Keratinocyte (primary cell): ENCODE data around the gene GADD45G. TPM values are rescaled to one million over a fixed set of nuclear protein-coding genes. Genes with fewer than 3 reads are reported as not detected.

Experiments
- DNase-seq: peaks from one replicate; pipeline ENCODE4 v3.0.0-alpha.2; 2011; ENCODE audit warnings: low read depth, missing footprints, low spot score
- FAIRE-seq: peaks from 2 replicates; lab custom pipeline; 2011; peaks lifted over from hg19 to GRCh38; lab: Jason Lieb, UNC
- H2AFZ ChIP-seq: 2 replicates; pipeline ENCODE4 v1.6.0; 2012; ENCODE audit warnings: low read length, control low read depth, inconsistent platforms; ENCODE audit not compliant: control insufficient read depth
- H3K27ac ChIP-seq: 2 replicates; pipeline ENCODE4 v1.5.1; 2011; ENCODE audit warnings: low read length; ENCODE audit not compliant: control insufficient read depth, insufficient read depth
- H3K27me3 ChIP-seq: 3 replicates; pipeline ENCODE4 v1.6.0; 2011; ENCODE audit warnings: low read length; ENCODE audit not compliant: control insufficient read depth, insufficient read depth; ENCODE audit errors: extremely low read depth
- H3K36me3 ChIP-seq, 2 experiments: 2 replicates in 1 of 2; 3 replicates in 1 of 2; pipeline ENCODE4 v1.5.1; 2011; ENCODE audit warnings: low read length in 2 of 2, mild to moderate bottlenecking in 1 of 2; ENCODE audit not compliant: control insufficient read depth in 2 of 2, insufficient read depth in 2 of 2; ENCODE audit errors: extremely low read depth in 1 of 2
- H3K4me1 ChIP-seq: 3 replicates; pipeline ENCODE4 v1.5.1; 2011; ENCODE audit warnings: low read length; ENCODE audit not compliant: control insufficient read depth, insufficient read depth; ENCODE audit errors: extremely low read depth
- H3K4me2 ChIP-seq: 3 replicates; pipeline ENCODE4 v1.6.0; 2011; ENCODE audit warnings: low read depth, low read length; ENCODE audit not compliant: control insufficient read depth, insufficient read depth; ENCODE audit errors: extremely low read depth
- H3K4me3 ChIP-seq, 3 experiments: fragments of 200-600 bp in 1 of 3; sonication (generic) in 1 of 3; 2 replicates in 2 of 3; 3 replicates in 1 of 3; pipeline ENCODE4 v1.5.1; 2011 to 2016; ENCODE audit warnings: low read length in 3 of 3, mild to moderate bottlenecking in 3 of 3, control low read depth in 2 of 3, inconsistent platforms in 1 of 3, low read depth in 1 of 3, mixed read lengths in 1 of 3, mixed run types in 1 of 3, moderate library complexity in 1 of 3; ENCODE audit not compliant: control insufficient read depth in 2 of 3, insufficient read depth in 2 of 3; ENCODE audit errors: extremely low read depth in 1 of 3
- H3K79me2 ChIP-seq: 2 replicates; pipeline ENCODE4 v1.6.0; 2012; ENCODE audit warnings: low read length; ENCODE audit not compliant: control insufficient read depth, insufficient read depth
- H3K9ac ChIP-seq: 3 replicates; pipeline ENCODE4 v1.6.0; 2011; ENCODE audit warnings: low read length; ENCODE audit not compliant: control insufficient read depth, insufficient read depth; ENCODE audit errors: extremely low read depth
- H3K9me1 ChIP-seq: 3 replicates; pipeline ENCODE4 v1.6.0; 2011; ENCODE audit warnings: low read length; ENCODE audit not compliant: control insufficient read depth, insufficient read depth; ENCODE audit errors: extremely low read depth
- H3K9me3 ChIP-seq: 2 replicates; pipeline ENCODE4 v1.5.1; 2012; ENCODE audit warnings: low read depth, low read length; ENCODE audit not compliant: control insufficient read depth
- H4K20me1 ChIP-seq: 3 replicates; pipeline ENCODE4 v1.6.0; 2011; ENCODE audit warnings: low read length; ENCODE audit not compliant: control insufficient read depth, insufficient read depth; ENCODE audit errors: extremely low read depth
- CTCF ChIP-seq, 3 experiments: IDR thresholded peaks in 1 of 3; conservative IDR thresholded peaks in 1 of 3; optimal IDR thresholded peaks in 1 of 3; 2 replicates in 2 of 3; 3 replicates in 1 of 3; pipeline versions ENCODE3 to v1.5.1; 2011; ENCODE audit warnings: low read length in 3 of 3, mild to moderate bottlenecking in 3 of 3, moderate library complexity in 2 of 3, control low read depth in 1 of 3, inconsistent platforms in 1 of 3; ENCODE audit not compliant: insufficient read depth in 2 of 3; ENCODE audit errors: extremely low read depth in 1 of 3
- EZH2 ChIP-seq: IDR thresholded peaks from one replicate; pipeline ENCODE4 v1.6.1; 2012; ENCODE audit warnings: inconsistent platforms, mild to moderate bottlenecking, low read length, moderate library complexity
- dilution Hi-C: fragments of 300-500 bp; cut with MboI; formaldehyde crosslinking; loops from one replicate; pipeline ENCODE4 v1.7.0; 2020; ENCODE audit warnings: low sequenced_read_pairs; ENCODE audit not compliant: extremely low pct_ligation_motif_present
- polyA plus RNA-seq, 5 experiments: library from polyadenylated mRNA; depleted of rRNA in 3 of 5; stranded (reverse) in 3 of 5; stranded (forward) in 1 of 5; unstranded in 1 of 5; fragments of >200 nt; gene quantifications; 1 replicate in 1 of 5; 2 replicates in 3 of 5; 3 replicates in 1 of 5; pipeline versions ENCODE4 v1.2.1 to v1.2.3, GENCODE V29; 2011 to 2012; ENCODE audit warnings: missing spikeins in 2 of 5, low read depth in 1 of 5, low replicate concordance in 1 of 5

GADD45G gene
- polyA plus RNA-seq, 1 donor (not counting 4 experiments of a cell fraction or from before 2014, with no cell fraction given), result 0.05 TPM

GRCh38 chr9:89633920-89634319 lies 29.1 kb downstream of the GADD45G start:
- H4K20me1 ChIP-seq, result no peaks in the 10 kb centered on the region
- H3K9ac ChIP-seq, result no peak overlapping the region
- no peaks in the 10 kb centered on the region for H3K36me3 ChIP-seq
- TF ChIP-seq CTCF (optimal IDR thresholded peaks at IDR 0.05 in 1 of 3, IDR thresholded peaks at IDR 0.05 in 1 of 3, conservative IDR thresholded peaks at IDR 0.05 in 1 of 3; ENCODE audit: extremely low read depth in 1 of 3, insufficient read depth in 2 of 3, low read length in 3 of 3) (no peak), EZH2 (no peak)
- H3K9me3 ChIP-seq, result no peaks in the 10 kb centered on the region
- H3K4me2 ChIP-seq, result no peak overlapping the region
- FAIRE-seq (no peak), DNase-seq (no peak)
- H3K4me3 ChIP-seq, result no peak overlapping the region
- H2AFZ ChIP-seq, result no peak overlapping the region
- no peaks in the 10 kb centered on the region for H3K79me2 ChIP-seq
- dilution Hi-C loops, result no loop called here
- no peak overlapping the region for H3K27ac ChIP-seq
- peaks cover 4% of the 10 kb centered on the region for H3K27me3 ChIP-seq
- peaks cover 16% of the 10 kb centered on the region for H3K4me1 ChIP-seq
- H3K9me1 ChIP-seq, result no peaks in the 10 kb centered on the region

GRCh38 chr9:89634995-89635742 lies 30.4 kb downstream of the GADD45G start:
- no peaks in the 10 kb centered on the region for H3K9me3 ChIP-seq
- FAIRE-seq (peak; percentile 80), DNase-seq (no peak)
- no peaks in the 10 kb centered on the region for H4K20me1 ChIP-seq
- H3K79me2 ChIP-seq, result no peaks in the 10 kb centered on the region
- H3K27me3 ChIP-seq, result peaks cover 15% of the 10 kb centered on the region
- no peaks in the 10 kb centered on the region for H3K36me3 ChIP-seq
- no peak overlapping the region for H3K27ac ChIP-seq
- no peak overlapping the region for H3K4me2 ChIP-seq
- peaks cover 16% of the 10 kb centered on the region for H3K4me1 ChIP-seq
- TF ChIP-seq EZH2 (no peak), CTCF (optimal IDR thresholded peaks at IDR 0.05 in 1 of 3, IDR thresholded peaks at IDR 0.05 in 1 of 3, conservative IDR thresholded peaks at IDR 0.05 in 1 of 3; ENCODE audit: extremely low read depth in 1 of 3, insufficient read depth in 2 of 3, low read length in 3 of 3) (no peak)
- no peak overlapping the region for H3K4me3 ChIP-seq
- no peak overlapping the region for H3K9ac ChIP-seq
- dilution Hi-C loops, result no loop called here
- no peak overlapping the region for H2AFZ ChIP-seq
- H3K9me1 ChIP-seq, result no peaks in the 10 kb centered on the region
